Epithelial cell of esophagus (primary cell): ENCODE results near the gene PKNOX2.

ENCODE experiments used
- DNase-seq: peaks from one replicate; pipeline ENCODE4 v3.0.0; 2010; ENCODE audit warnings: low read depth
- H3K4me3 ChIP-seq: 2 replicates; pipeline ENCODE4 v1.5.1; 2011; ENCODE audit warnings: mild to moderate bottlenecking, low read length, control low read depth
- CTCF ChIP-seq: IDR thresholded peaks from 2 replicates; pipeline ENCODE4 v1.5.1; 2011; ENCODE audit warnings: low read depth, mild to moderate bottlenecking, low read length, control low read depth, inconsistent platforms; ENCODE audit not compliant: insufficient read depth; ENCODE audit errors: missing control alignments

Gene PKNOX2

DNA sequence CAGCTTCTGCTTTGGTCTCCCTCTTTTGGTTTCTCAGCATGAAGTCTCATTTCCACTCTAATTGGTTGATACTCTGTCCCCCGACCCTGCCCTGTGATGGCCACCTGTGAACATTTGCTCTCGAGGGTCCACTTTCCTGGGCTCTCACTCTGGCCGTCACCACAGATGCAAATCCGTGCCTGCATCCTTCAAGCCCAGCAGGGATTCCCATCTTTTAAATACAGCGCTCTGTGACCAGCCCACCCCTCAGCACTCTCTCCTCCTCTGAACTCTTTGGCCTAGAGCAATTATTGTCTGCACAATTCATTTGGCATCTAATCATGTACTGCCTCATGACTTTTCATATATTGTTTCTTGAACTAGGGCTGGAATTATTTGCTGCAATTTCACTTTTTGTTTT, 26.0 kb downstream of the PKNOX2 start:
- TF ChIP-seq CTCF: no peak
- no peak overlapping the region for H3K4me3 ChIP-seq
- no peak for DNase-seq

- TF ChIP-seq CTCF: no peak
- no peak for DNase-seq
- no peak overlapping the region for H3K4me3 ChIP-seq
These were observed 27.6 kb downstream of the PKNOX2 start for GRCh38 chr11:125192183-125192582.

GRCh38 chr11:125192717-125193415, 28.3 kb downstream of the PKNOX2 start:
- no peak for TF ChIP-seq CTCF
- DNase-seq: no peak

DNA sequence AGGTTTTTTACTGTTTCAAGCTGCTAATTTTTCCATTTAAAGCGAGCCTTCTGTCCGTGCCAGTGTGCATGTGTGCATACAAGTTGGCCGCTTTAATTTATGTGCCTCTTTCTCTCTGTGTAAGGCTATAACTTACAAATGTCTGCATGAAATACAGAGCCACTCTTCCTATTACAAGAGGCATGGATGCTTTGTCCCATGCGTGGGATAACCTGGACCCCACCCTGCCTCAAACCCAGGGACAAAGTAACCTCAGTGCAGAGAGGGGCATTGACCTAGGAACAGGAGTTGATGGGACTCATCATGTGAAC, 28.8 kb downstream of the PKNOX2 start:
- TF ChIP-seq CTCF: no peak
- H3K4me3 ChIP-seq: no peak overlapping the region
- no peak for DNase-seq

More at GRCh38 chr11:125192717-125193415, 28.3 kb downstream of the PKNOX2 start:
- no peak overlapping the region for H3K4me3 ChIP-seq

GRCh38 chr11:125193841-125194240, 29.3 kb downstream of the PKNOX2 start:
- no peak overlapping the region for H3K4me3 ChIP-seq
- TF ChIP-seq CTCF: no peak
- DNase-seq: no peak

GRCh38 chr11:125199915-125200314, 35.4 kb downstream of the PKNOX2 start:
- no peak for DNase-seq
- no peak for TF ChIP-seq CTCF
- H3K4me3 ChIP-seq: no peak overlapping the region

GRCh38 chr11:125200441-125200840, 35.9 kb downstream of the PKNOX2 start:
- H3K4me3 ChIP-seq: no peak overlapping the region
- DNase-seq: no peak
- no peak for TF ChIP-seq CTCF
